KOPT-K1 (cell line): ENCODE data around the gene FSTL5.
"Not testable (repeated sequence)": the region's sequence is repeated elsewhere in the genome, so short reads cannot be mapped to it uniquely, and the experiment has no call there.

Experiments
- H3K27ac ChIP-seq: fragments of 200-600 bp; sonication (generic); 2 replicates; pipeline ENCODE4 v1.5.1; 2016; ENCODE audit warnings: antibody characterized with exemption, mild to moderate bottlenecking, low read depth, low read length; ENCODE audit not compliant: poor library complexity, severe bottlenecking
- H3K36me3 ChIP-seq: fragments of 200-600 bp; sonication (generic); 2 replicates; pipeline ENCODE4 v1.5.1; 2017; ENCODE audit warnings: antibody characterized with exemption, mild to moderate bottlenecking, low read length, moderate library complexity; ENCODE audit not compliant: insufficient read depth
- H3K9me3 ChIP-seq: fragments of 200-600 bp; sonication (generic); 2 replicates; pipeline ENCODE4 v1.5.1; 2017; ENCODE audit warnings: antibody characterized with exemption, low read length, mild to moderate bottlenecking; ENCODE audit not compliant: insufficient read depth, poor library complexity, severe bottlenecking

The FSTL5 gene

GRCh38 chr4:161799710-161800109, 364.1 kb downstream of the FSTL5 start:
- Histone ChIP-seq H3K9me3 (no peaks in the 10 kb centered on the region), H3K27ac (no peak overlapping the region), H3K36me3 (no peaks in the 10 kb centered on the region)

- no peaks in the 10 kb centered on the region for H3K36me3 ChIP-seq
- H3K27ac ChIP-seq: no peak overlapping the region
- H3K9me3 ChIP-seq: no peaks in the 10 kb centered on the region
Observed at GRCh38 chr4:161792991-161793390, 370.8 kb downstream of the FSTL5 start.

- no peaks in the 10 kb centered on the region for H3K36me3 ChIP-seq
- H3K9me3 ChIP-seq: no peaks in the 10 kb centered on the region
- H3K27ac ChIP-seq: no peak overlapping the region
Observed at GRCh38 chr4:161791796-161792556, 371.8 kb downstream of the FSTL5 start.

- no peak overlapping the region for H3K27ac ChIP-seq
- no peaks in the 10 kb centered on the region for H3K9me3 ChIP-seq
- no peaks in the 10 kb centered on the region for H3K36me3 ChIP-seq
Observed at GRCh38 chr4:161767116-161767515, 396.7 kb downstream of the FSTL5 start.

- no peak overlapping the region for H3K27ac ChIP-seq
- H3K9me3 ChIP-seq: no peaks in the 10 kb centered on the region
- H3K36me3 ChIP-seq: no peaks in the 10 kb centered on the region
Observed at GRCh38 chr4:161762796-161763195, 401.0 kb downstream of the FSTL5 start.

GRCh38 chr4:161760008-161760407, 403.8 kb downstream of the FSTL5 start:
- H3K36me3 ChIP-seq: no peaks in the 10 kb centered on the region
- H3K27ac ChIP-seq: no peak overlapping the region
- H3K9me3 ChIP-seq: no peaks in the 10 kb centered on the region

GRCh38 chr4:161758412-161758811, 405.4 kb downstream of the FSTL5 start:
- not testable (repeated sequence) for H3K27ac ChIP-seq, H3K36me3 ChIP-seq, H3K9me3 ChIP-seq

GRCh38 chr4:161728929-161729328, 434.9 kb downstream of the FSTL5 start:
- H3K36me3 ChIP-seq: no peaks in the 10 kb centered on the region
- no peaks in the 10 kb centered on the region for H3K9me3 ChIP-seq
- H3K27ac ChIP-seq: no peak overlapping the region

- H3K27ac ChIP-seq: no peak overlapping the region
- no peaks in the 10 kb centered on the region for H3K9me3 ChIP-seq
- H3K36me3 ChIP-seq: no peaks in the 10 kb centered on the region
Observed at GRCh38 chr4:161721947-161722346, 441.9 kb downstream of the FSTL5 start.

GRCh38 chr4:161717084-161717483, 446.7 kb downstream of the FSTL5 start:
- Histone ChIP-seq H3K36me3 (no peaks in the 10 kb centered on the region), H3K27ac (no peak overlapping the region), H3K9me3 (no peaks in the 10 kb centered on the region)

- H3K36me3 ChIP-seq: no peaks in the 10 kb centered on the region
- H3K9me3 ChIP-seq: no peaks in the 10 kb centered on the region
- no peak overlapping the region for H3K27ac ChIP-seq
Observed at GRCh38 chr4:161714931-161715330, 448.9 kb downstream of the FSTL5 start.

GRCh38 chr4:161714022-161714751, 449.6 kb downstream of the FSTL5 start:
- no peak overlapping the region for H3K27ac ChIP-seq
- H3K9me3 ChIP-seq: no peaks in the 10 kb centered on the region
- H3K36me3 ChIP-seq: no peaks in the 10 kb centered on the region

GRCh38 chr4:161704653-161705052, 459.1 kb downstream of the FSTL5 start:
- no peaks in the 10 kb centered on the region for H3K36me3 ChIP-seq
- H3K9me3 ChIP-seq: no peaks in the 10 kb centered on the region
- no peak overlapping the region for H3K27ac ChIP-seq

GRCh38 chr4:161704040-161704439, 459.8 kb downstream of the FSTL5 start:
- no peaks in the 10 kb centered on the region for H3K9me3 ChIP-seq

GRCh38 chr4:161702287-161702686, 461.5 kb downstream of the FSTL5 start:
- Histone ChIP-seq H3K9me3 (no peaks in the 10 kb centered on the region), H3K36me3 (no peaks in the 10 kb centered on the region), H3K27ac (no peak overlapping the region)

More at GRCh38 chr4:161704040-161704439, 459.8 kb downstream of the FSTL5 start:
- Histone ChIP-seq H3K36me3 (no peaks in the 10 kb centered on the region), H3K27ac (no peak overlapping the region)

GRCh38 chr4:161696944-161697343, 466.9 kb downstream of the FSTL5 start:
- H3K36me3 ChIP-seq: no peaks in the 10 kb centered on the region
- H3K27ac ChIP-seq: no peak overlapping the region
- H3K9me3 ChIP-seq: no peaks in the 10 kb centered on the region
